HepG2 (cell line): Measurements from ENCODE around the gene KIF15. TPM values are rescaled to one million over a fixed set of nuclear protein-coding genes. Genes with fewer than 3 reads are reported as not detected.

ENCODE experiments used
- EHMT2 ChIP-seq: fragments of 200-600 bp; sonication (generic); IDR thresholded peaks from 2 replicates; pipeline ENCODE4 v1.7.0; 2017; ENCODE audit warnings: antibody characterized with exemption, low read depth, low read length, borderline replicate concordance
- FOXC1 ChIP-seq: sonication (generic); formaldehyde crosslinking; IDR thresholded peaks from 2 replicates; pipeline ENCODE4 v1.8.0; 2022; ENCODE audit warnings: mild to moderate bottlenecking, missing genetic modification reagents, borderline replicate concordance
- FOXK2 ChIP-seq: fragments of 450-650 bp; IDR thresholded peaks from 2 replicates; pipeline ENCODE4 v1.6.1; 2016
- HHEX ChIP-seq: IDR thresholded peaks from 2 replicates; pipeline ENCODE4 v1.6.1; 2016; ENCODE audit warnings: control low read depth
- MATR3 ChIP-seq: sonication (generic); formaldehyde crosslinking; IDR thresholded peaks from 2 replicates; pipeline ENCODE4 v1.4.0; 2020; ENCODE audit warnings: missing genetic modification reagents
- MXD4 ChIP-seq: IDR thresholded peaks from 2 replicates; pipeline ENCODE4 v1.6.1; 2016; ENCODE audit warnings: mild to moderate bottlenecking, missing biosample characterization, missing genetic modification reagents
- PRMT3 ChIP-seq: sonication (generic); formaldehyde crosslinking; IDR thresholded peaks from 2 replicates; pipeline ENCODE4 v1.8.1; 2022; ENCODE audit warnings: low read depth, mild to moderate bottlenecking, moderate library complexity, missing genetic modification reagents, borderline replicate concordance
- RORA ChIP-seq: sonication (generic); formaldehyde crosslinking; IDR thresholded peaks from 2 replicates; pipeline ENCODE4 v1.5.0; 2020; ENCODE audit warnings: mild to moderate bottlenecking, missing genetic modification reagents, moderate library complexity
- SALL2 ChIP-seq: sonication (generic); formaldehyde crosslinking; IDR thresholded peaks from 2 replicates; pipeline ENCODE4 v1.8.1; 2023; ENCODE audit warnings: mild to moderate bottlenecking, missing genetic modification reagents, inconsistent platforms
- SRSF4 ChIP-seq: fragments of 200-400 bp; formaldehyde crosslinking; IDR thresholded peaks from one replicate; pipeline ENCODE4 v1.6.1; 2018; ENCODE audit warnings: mild to moderate bottlenecking, low read depth, low read length, moderate library complexity; ENCODE audit not compliant: poor library complexity, severe bottlenecking
- TAF15 ChIP-seq: fragments of 200-400 bp; formaldehyde crosslinking; IDR thresholded peaks from one replicate; pipeline ENCODE4 v1.6.1; 2018; ENCODE audit warnings: mild to moderate bottlenecking, low read depth, low read length; ENCODE audit not compliant: poor library complexity, severe bottlenecking
- ZNF34 ChIP-seq: sonication (generic); formaldehyde crosslinking; IDR thresholded peaks from 2 replicates; pipeline ENCODE4 v1.4.0; 2020; ENCODE audit warnings: mild to moderate bottlenecking, missing genetic modification reagents, borderline replicate concordance
- ZNF350 ChIP-seq: sonication (generic); formaldehyde crosslinking; IDR thresholded peaks from 2 replicates; pipeline ENCODE4 v1.4.0; 2020; ENCODE audit warnings: mild to moderate bottlenecking, low read depth, missing genetic modification reagents, borderline replicate concordance
- ZNF431 ChIP-seq: sonication (generic); formaldehyde crosslinking; IDR thresholded peaks from 2 replicates; pipeline ENCODE4 v1.9.0; 2022; ENCODE audit warnings: missing genetic modification reagents, low read depth, mild to moderate bottlenecking, borderline replicate concordance
- ZNF546 ChIP-seq: sonication (generic); formaldehyde crosslinking; conservative IDR thresholded peaks from 2 replicates; pipeline ENCODE4 v1.8.1; 2023; ENCODE audit warnings: mild to moderate bottlenecking, missing genetic modification reagents
- ZNF644 ChIP-seq: IDR thresholded peaks from 2 replicates; pipeline ENCODE4 v1.6.1; 2016; ENCODE audit warnings: low read depth
- ZUFSP ChIP-seq: sonication (generic); formaldehyde crosslinking; IDR thresholded peaks from 2 replicates; pipeline ENCODE4 v1.9.0; 2021; ENCODE audit warnings: missing genetic modification reagents, mild to moderate bottlenecking, borderline replicate concordance
- polyA plus RNA-seq, 8 experiments: library from polyadenylated mRNA; depleted of rRNA in 3 of 8; stranded (reverse) in 7 of 8; unstranded in 1 of 8; fragments of >200 nt; fragmentation: Illumina TruSeq in 4 of 8; extraction: Trizol in 4 of 8; gene quantifications; 2 replicates each; pipeline versions ENCODE4 v1.2.1 to v1.2.3, GENCODE V29; 2011 to 2016; ENCODE audit warnings: low read depth in 4 of 8, missing spikeins in 1 of 8, mixed read lengths in 1 of 8; ENCODE audit not compliant: insufficient read depth in 1 of 8
- total RNA-seq, 5 experiments: library from RNA; depleted of rRNA; stranded (reverse); fragments of >200 nt; fragmentation: Illumina TruSeq; extraction: Trizol; gene quantifications; 2 replicates each; pipeline ENCODE4 v1.2.3, GENCODE V29; 2016; ENCODE audit warnings: low read depth in 1 of 5
- TF ChIP-seq, protein P1 (sequence below): sonication (generic); formaldehyde crosslinking; IDR thresholded peaks from 2 replicates; pipeline ENCODE4 v1.4.0; 2020; ENCODE audit warnings: low read depth, mild to moderate bottlenecking, missing genetic modification reagents
- TF ChIP-seq, protein P2 (sequence below): sonication (generic); formaldehyde crosslinking; IDR thresholded peaks from 2 replicates; pipeline ENCODE4 v1.4.0; 2020; ENCODE audit warnings: mild to moderate bottlenecking, missing genetic modification reagents

Gene KIF15
- total and polyA plus RNA-seq, 2 of the 13 experiments (the other 11 are each of a cell fraction or from before 2014, with no cell fraction given), result 4.8 to 33.8 TPM

GRCh38 chr3:44729384-44729910 is 32.1 kb upstream of the KIF15 start, which contains the start of gene ZNF501 (continued):
- TF ChIP-seq, protein P1, sequence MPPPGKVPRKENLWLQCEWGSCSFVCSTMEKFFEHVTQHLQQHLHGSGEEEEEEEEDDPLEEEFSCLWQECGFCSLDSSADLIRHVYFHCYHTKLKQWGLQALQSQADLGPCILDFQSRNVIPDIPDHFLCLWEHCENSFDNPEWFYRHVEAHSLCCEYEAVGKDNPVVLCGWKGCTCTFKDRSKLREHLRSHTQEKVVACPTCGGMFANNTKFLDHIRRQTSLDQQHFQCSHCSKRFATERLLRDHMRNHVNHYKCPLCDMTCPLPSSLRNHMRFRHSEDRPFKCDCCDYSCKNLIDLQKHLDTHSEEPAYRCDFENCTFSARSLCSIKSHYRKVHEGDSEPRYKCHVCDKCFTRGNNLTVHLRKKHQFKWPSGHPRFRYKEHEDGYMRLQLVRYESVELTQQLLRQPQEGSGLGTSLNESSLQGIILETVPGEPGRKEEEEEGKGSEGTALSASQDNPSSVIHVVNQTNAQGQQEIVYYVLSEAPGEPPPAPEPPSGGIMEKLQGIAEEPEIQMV (CRISPR knock-in tag), result no peak; the same call in 1 of the 2 replicates
- 0 out of 2 replicates have a peak, but pooled peaks have one; percentile 50 for TF ChIP-seq MXD4
- TF ChIP-seq EHMT2, result no peak
- TF ChIP-seq ZNF644, result no peak
- no peak for TF ChIP-seq ZUFSP (CRISPR knock-in tag)
- TF ChIP-seq SALL2 (CRISPR knock-in tag), result peak; percentile 75; the same call in 1 of the 2 replicates
- TF ChIP-seq FOXK2, result no peak
- TF ChIP-seq RORA, result no peak
- peak; percentile 76; the same call in 1 of the 2 replicates for TF ChIP-seq ZNF546 (CRISPR knock-in tag)
- TF ChIP-seq TAF15, result no peak
- TF ChIP-seq ZNF34, result 0 out of 2 replicates have a peak, but pooled peaks have one; percentile 51
- no peak for TF ChIP-seq MATR3 (CRISPR knock-in tag)
- TF ChIP-seq ZNF431 (CRISPR knock-in tag), result no peak
- TF ChIP-seq FOXC1 (CRISPR knock-in tag), result peak; percentile 89; the same call in 1 of the 2 replicates
- TF ChIP-seq PRMT3 (CRISPR knock-in tag), result peak; percentile 74; the same call in 1 of the 2 replicates
- peak; percentile 89 for TF ChIP-seq ZNF350 (CRISPR knock-in tag)
- TF ChIP-seq SRSF4, result no peak
- TF ChIP-seq, protein P2, sequence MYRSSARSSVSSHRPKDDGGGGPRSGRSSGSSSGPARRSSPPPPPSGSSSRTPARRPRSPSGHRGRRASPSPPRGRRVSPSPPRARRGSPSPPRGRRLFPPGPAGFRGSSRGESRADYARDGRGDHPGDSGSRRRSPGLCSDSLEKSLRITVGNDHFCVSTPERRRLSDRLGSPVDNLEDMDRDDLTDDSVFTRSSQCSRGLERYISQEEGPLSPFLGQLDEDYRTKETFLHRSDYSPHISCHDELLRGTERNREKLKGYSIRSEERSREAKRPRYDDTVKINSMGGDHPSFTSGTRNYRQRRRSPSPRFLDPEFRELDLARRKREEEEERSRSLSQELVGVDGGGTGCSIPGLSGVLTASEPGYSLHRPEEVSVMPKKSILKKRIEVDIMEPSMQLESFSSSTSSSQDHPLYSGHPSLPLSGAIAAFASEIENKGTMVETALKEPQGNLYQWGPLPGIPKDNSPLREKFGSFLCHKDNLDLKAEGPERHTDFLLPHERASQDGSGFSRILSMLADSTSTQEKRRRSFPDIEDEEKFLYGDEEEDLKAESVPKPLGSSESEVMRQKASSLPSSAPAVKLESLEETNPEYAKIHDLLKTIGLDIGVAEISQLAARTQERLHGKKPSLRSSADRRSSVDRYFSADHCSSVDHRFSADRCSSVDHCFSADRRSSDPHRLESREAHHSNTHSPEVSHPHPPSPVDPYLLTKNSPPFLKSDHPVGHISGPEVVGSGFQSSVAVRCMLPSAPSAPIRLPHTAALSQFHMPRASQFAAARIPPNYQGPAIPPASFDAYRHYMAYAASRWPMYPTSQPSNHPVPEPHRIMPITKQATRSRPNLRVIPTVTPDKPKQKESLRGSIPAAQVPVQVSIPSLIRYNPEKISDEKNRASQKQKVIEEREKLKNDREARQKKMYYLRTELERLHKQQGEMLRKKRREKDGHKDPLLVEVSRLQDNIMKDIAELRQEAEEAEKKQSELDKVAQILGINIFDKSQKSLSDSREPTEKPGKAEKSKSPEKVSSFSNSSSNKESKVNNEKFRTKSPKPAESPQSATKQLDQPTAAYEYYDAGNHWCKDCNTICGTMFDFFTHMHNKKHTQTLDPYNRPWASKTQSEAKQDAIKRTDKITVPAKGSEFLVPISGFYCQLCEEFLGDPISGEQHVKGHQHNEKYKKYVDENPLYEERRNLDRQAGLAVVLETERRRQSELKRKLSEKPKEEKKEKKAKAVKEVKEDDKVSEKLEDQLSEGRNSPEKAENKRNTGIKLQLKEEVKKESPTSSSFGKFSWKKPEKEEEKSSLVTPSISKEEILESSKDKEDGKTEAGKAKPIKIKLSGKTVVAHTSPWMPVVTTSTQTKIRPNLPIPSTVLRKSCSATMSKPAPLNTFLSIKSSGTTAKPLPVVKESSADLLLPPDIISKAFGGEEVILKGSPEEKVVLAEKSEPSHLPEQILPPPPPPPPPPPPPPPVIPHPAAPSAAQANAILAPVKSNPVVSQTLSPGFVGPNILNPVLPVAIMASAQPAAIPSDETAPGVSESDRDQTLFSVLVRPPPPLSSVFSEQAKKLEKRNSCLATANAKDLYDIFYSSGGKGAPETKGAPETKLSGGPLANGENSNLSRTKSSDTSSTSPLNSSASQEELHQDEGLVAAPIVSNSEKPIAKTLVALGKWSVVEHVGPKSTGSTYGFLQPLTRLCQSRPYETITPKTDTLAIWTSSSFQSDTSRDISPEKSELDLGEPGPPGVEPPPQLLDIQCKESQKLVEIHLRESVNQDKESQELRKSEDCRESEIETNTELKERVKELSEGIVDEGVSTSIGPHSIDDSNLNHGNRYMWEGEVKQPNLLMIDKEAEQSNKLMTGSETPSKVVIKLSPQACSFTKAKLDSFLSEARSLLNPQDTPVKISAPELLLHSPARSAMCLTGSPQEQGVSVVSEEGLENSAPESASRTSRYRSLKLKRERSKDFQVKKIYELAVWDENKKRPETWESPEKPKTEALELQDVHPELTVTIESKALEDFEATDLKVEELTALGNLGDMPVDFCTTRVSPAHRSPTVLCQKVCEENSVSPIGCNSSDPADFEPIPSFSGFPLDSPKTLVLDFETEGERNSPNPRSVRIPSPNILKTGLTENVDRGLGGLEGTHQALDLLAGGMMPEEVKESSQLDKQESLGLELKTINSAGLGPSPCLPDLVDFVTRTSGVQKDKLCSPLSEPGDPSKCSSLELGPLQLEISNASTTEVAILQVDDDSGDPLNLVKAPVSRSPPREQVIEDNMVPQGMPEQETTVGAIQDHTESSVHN, result no peak
- no peak; the same call in 1 of the 2 replicates for TF ChIP-seq HHEX
